ENCODE data around the gene DENND11. TPM values are rescaled to one million over a fixed set of nuclear protein-coding genes. Genes with fewer than 3 reads are reported as not detected.
A peak's percentile ranks its signal among the peaks of the same experiment; 100 is the strongest.

Gene DENND11
- total RNA-seq, 1 donor from 2014 or later: 30.7 TPM

DNA sequence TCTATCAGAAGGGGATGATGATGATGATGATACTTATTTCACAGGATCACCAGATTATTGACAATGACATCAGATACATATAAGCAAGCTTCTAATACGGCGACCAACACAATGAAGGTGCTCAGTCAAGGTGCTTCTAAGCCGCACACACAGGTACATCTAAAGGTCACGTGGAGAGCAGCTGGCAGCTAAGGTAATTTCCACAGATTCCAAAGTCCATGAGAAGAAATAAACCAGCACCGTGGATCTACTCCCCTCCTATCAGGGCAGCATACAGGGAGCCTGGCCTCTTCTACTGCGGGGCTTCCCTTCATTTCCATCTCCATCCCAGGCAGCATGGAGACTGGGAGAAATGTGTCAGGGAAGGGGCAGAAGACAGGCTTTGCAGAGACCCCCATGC, 37.5 kb downstream of the DENND11 start:
- H3K27ac Mint-ChIP-seq (ENCODE audit: unreplicated experiment): no peak overlapping the region
- no peaks in the 10 kb centered on the region for H3K4me1 Mint-ChIP-seq
- H3K4me3 Mint-ChIP-seq: no peak overlapping the region
- TF ChIP-seq, protein P1, sequence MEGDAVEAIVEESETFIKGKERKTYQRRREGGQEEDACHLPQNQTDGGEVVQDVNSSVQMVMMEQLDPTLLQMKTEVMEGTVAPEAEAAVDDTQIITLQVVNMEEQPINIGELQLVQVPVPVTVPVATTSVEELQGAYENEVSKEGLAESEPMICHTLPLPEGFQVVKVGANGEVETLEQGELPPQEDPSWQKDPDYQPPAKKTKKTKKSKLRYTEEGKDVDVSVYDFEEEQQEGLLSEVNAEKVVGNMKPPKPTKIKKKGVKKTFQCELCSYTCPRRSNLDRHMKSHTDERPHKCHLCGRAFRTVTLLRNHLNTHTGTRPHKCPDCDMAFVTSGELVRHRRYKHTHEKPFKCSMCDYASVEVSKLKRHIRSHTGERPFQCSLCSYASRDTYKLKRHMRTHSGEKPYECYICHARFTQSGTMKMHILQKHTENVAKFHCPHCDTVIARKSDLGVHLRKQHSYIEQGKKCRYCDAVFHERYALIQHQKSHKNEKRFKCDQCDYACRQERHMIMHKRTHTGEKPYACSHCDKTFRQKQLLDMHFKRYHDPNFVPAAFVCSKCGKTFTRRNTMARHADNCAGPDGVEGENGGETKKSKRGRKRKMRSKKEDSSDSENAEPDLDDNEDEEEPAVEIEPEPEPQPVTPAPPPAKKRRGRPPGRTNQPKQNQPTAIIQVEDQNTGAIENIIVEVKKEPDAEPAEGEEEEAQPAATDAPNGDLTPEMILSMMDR (conservative IDR thresholded peaks at IDR 0.05): no peak
- H3K36me3 Mint-ChIP-seq (ENCODE audit: low read depth): peaks cover 20% of the 10 kb centered on the region
- H3K9me3 Mint-ChIP-seq: no peaks in the 10 kb centered on the region
- no peak for DNase-seq (ENCODE audit: low read depth, low spot score)
- H3K27me3 Mint-ChIP-seq (ENCODE audit: low read depth): no peaks in the 10 kb centered on the region

DNA sequence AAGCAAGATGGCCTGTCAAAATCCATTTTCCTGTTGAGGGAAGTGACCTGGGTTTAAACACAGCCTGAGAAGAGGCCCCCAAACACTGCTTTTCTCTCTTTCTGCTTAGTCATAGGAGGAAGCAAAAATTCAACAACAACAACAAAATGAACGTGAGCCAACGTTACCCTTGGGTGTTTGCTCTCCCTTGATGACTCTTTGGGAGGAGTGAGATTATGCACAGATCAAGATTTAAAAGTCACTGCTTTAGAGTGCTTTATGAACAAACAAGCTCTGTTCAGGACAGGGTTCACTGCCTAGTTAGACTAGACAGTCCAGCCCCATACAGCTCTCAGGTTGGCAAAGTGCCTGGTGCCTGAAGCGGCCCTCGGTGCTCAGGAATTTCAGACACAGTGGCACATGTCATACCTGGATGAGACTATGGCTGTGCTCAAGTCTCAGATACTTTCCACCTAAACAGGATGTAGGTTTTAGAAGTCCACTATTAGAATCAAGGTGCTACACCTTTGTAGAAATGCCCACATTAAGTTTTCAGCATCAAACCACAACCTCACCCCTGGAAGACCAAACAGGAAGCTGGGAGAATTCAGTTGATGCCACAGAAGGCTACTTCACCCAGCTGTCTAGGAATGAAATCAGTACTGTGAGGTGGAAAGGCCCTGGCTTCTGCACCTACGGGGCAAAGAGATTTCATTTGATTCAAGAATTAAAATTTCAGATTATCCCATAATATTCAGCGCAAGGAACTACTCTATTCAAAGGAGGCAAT, 38.7 kb downstream of the DENND11 start:
- TF ChIP-seq, protein P1 (conservative IDR thresholded peaks at IDR 0.05): no peak
- H3K4me3 Mint-ChIP-seq: no peak overlapping the region

DNA sequence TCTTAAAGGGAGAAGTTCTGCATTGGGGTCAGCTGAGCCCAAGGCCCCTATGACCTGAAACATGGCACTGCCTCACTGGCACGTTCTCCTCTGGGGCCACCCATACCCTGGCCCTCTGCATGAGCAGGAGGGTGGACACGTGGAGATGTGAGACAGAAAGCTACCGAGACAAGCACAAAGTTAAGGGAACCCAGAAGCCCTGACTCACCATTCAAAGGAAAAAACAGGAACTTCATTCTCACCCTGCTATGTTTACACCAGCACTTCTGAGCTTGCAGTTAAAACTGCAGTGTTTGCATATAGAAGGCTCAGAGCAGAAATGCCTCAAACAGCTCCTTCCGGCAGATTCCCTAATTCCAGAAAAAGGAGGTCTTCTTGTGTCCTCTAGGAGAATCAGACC, 41.7 kb downstream of the DENND11 start:
- no peak overlapping the region for H3K27ac Mint-ChIP-seq (ENCODE audit: unreplicated experiment)
- no peaks in the 10 kb centered on the region for H3K27me3 Mint-ChIP-seq (ENCODE audit: low read depth)
- H3K9me3 Mint-ChIP-seq: no peaks in the 10 kb centered on the region
- H3K4me3 Mint-ChIP-seq: no peak overlapping the region
- TF ChIP-seq, protein P1 (conservative IDR thresholded peaks at IDR 0.05): no peak
- no peak for DNase-seq (ENCODE audit: low read depth, low spot score)
- H3K36me3 Mint-ChIP-seq (ENCODE audit: low read depth): peaks cover 6% of the 10 kb centered on the region
- H3K4me1 Mint-ChIP-seq: peaks cover 1% of the 10 kb centered on the region

More for the DNA sequence above, 38.7 kb downstream of the DENND11 start:
- Mint-ChIP-seq H3K9me3 (no peaks in the 10 kb centered on the region), H3K4me1 (no peaks in the 10 kb centered on the region), H3K27me3 (ENCODE audit: low read depth) (no peaks in the 10 kb centered on the region), H3K27ac (ENCODE audit: unreplicated experiment) (no peak overlapping the region), H3K36me3 (ENCODE audit: low read depth) (peaks cover 17% of the 10 kb centered on the region)
- DNase-seq (ENCODE audit: low read depth, low spot score): no peak

DNA sequence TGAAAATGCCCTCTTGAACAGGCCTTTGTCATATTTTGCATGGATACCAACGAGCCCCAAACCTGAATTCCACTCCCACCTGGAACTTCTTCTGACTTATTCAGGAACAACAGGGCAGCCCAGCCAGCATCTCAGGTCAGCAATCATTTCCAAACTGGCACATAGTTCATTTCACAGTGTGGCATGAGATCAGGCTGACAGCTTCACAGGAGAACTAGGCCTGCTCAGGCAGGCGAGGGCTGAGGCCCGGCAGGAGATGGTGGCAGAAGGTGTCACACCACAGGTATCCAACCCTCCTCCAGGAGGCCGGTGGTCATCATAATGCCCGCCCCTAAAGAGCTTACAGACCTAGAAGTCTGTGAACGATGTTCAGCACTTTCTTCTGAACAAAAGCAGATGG, 42.5 kb downstream of the DENND11 start:
- H3K4me1 Mint-ChIP-seq: peaks cover 7% of the 10 kb centered on the region
- H3K9me3 Mint-ChIP-seq: no peaks in the 10 kb centered on the region
- H3K27ac Mint-ChIP-seq (ENCODE audit: unreplicated experiment): no peak overlapping the region
- H3K36me3 Mint-ChIP-seq (ENCODE audit: low read depth): peaks cover 6% of the 10 kb centered on the region
- H3K27me3 Mint-ChIP-seq (ENCODE audit: low read depth): no peaks in the 10 kb centered on the region
- DNase-seq (ENCODE audit: low read depth, low spot score): no peak
- TF ChIP-seq, protein P1 (conservative IDR thresholded peaks at IDR 0.05): no peak
- H3K4me3 Mint-ChIP-seq: no peak overlapping the region

DNA sequence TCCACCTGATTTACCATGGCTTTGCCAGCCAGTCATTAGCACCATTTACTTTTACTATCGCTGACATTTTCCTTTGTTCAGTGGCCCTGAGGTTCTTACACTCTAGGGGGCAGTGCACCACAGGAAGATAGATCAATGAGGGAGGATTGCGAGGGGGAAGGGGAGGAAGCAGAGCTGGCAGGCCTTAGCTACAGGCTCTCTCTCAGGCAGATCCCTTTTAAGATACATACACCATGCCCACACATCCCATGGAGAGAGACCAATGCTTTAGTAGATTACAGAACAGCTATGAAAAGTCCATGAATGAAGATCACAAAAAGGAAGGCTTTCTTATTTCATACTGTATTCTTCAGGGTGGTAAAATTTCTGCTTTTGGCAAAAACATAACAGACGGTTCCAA, 47.4 kb downstream of the DENND11 start:
- peak; percentile 60 for DNase-seq (ENCODE audit: low read depth, low spot score)
- TF ChIP-seq, protein P1 (conservative IDR thresholded peaks at IDR 0.05): peak; percentile 76
- no peaks in the 10 kb centered on the region for H3K27me3 Mint-ChIP-seq (ENCODE audit: low read depth)
- no peaks in the 10 kb centered on the region for H3K36me3 Mint-ChIP-seq (ENCODE audit: low read depth)
- peaks cover 24% of the 10 kb centered on the region for H3K4me1 Mint-ChIP-seq
- H3K27ac Mint-ChIP-seq (ENCODE audit: unreplicated experiment): peak overlapping the region; percentile 73
- H3K4me3 Mint-ChIP-seq: peak overlapping the region; percentile 7
- no peaks in the 10 kb centered on the region for H3K9me3 Mint-ChIP-seq
